Heart left ventricle (tissue), 13 donors: ENCODE measurements around the gene LRP10.

Source experiments
- CTCF ChIP-seq, 12 donors: fragments of 200-600 bp; sonication (generic) in 4 of 12; IDR thresholded peaks; one replicate each; pipeline versions ENCODE4 v1.5.0 to v1.8.0; 2018 to 2022; ENCODE audit warnings: antibody characterized with exemption in 12 of 12, mild to moderate bottlenecking in 5 of 12
- POLR2A ChIP-seq, 2 donors: fragments of 450-650 bp; IDR thresholded peaks; one replicate each; pipeline ENCODE4 v1.6.1; 2017; ENCODE audit warnings: antibody characterized with exemption in 2 of 2, mild to moderate bottlenecking in 2 of 2, moderate library complexity in 2 of 2
- donor health status: ischemic (EF 13 %, LVEDD 7.1; RV severe dilation, severe dysfunction).
- donor health status: DM: no; HTN: yes; CAD: no.
- donor health status: DM: no; HTN: no; CAD: no.
- donor health status: ischemic (EF 25% LVEDD 6.9; RV normal size, moderate dysfunction).
- donor health status: ischemic (EF 25% LVEDD 5.7; RV mildly dilated, moderate dysfunction).
- donor health status: ischemic (EF 35%, LVEDD 5.7; RV mildly dilated, moderate dysfunction).
- donor health status: nonischemic (EF 11% LVEDD 7.7; RV severe dilation, severe dysfunction).
- donor health status: DM: yes; HTN: yes; CAD: no.
- donor health status: PGD.
- donor health status: ischemic (EF 29% LVEDD 5.4; RV normal size, mild dysfunction).
- donor health status: nonischemic (EF 23%, LVEDD 6.1; RV moderate dilation, normal function).

GRCh38 chr14:22901799-22902198, 30.3 kb downstream of the LRP10 start:
- TF ChIP-seq CTCF (IDR thresholded peaks at IDR 0.05), result no peak
- TF ChIP-seq POLR2A (IDR thresholded peaks at IDR 0.05), result no peak
